ENCODE measurements around the gene COMMD9. TPM values are rescaled to one million over a fixed set of nuclear protein-coding genes. Genes with fewer than 3 reads are reported as not detected.

COMMD9 gene
- total and polyA plus RNA-seq, 2 of the 4 experiments (the other 2 are of a cell fraction): 50.7 to 58.3 TPM

DNA sequence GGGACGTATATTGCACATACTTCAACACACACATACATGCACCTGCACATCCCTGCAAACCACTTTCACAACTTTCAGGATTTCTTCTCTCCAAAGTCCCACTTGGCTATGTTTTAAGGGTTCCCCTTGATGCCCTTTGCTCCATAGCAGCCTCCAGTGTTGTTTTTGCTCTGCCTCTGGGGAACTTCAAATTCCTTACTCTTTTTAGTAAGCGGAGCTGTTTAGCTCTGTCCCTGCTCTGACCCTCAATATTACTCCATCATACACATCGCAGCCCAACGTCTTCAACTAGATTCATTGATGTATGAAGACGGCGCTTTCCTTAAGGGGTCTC is 25.2 kb upstream of the COMMD9 start:
- no peak overlapping the region for H2BK120ac ChIP-seq (ENCODE audit: low read depth, low read length)
- no peaks in the 10 kb centered on the region for H3K79me1 ChIP-seq (ENCODE audit: low read depth in 1 of 2, low read length in 2 of 2)
- H4K8ac ChIP-seq (ENCODE audit: low read depth in 2 of 2, low read length in 2 of 2): no peak overlapping the region
- ChIA-PET CTCF (no interaction called here), POLR2A (ENCODE audit: unreplicated experiment) (no interaction called here)
- in situ Hi-C loops (cut with MboI; ENCODE audit: low sequenced_read_pairs) (no loop called here), intact Hi-C loops (cut with micrococcal nuclease) (no loop called here), dilution Hi-C loops (cut with HindIII; ENCODE audit: low sequenced_read_pairs, unreplicated experiment) (no loop called here)
- H3K9me1 ChIP-seq (ENCODE audit: insufficient read depth, low read length): peaks cover 5% of the 10 kb centered on the region
- peaks cover 47% of the 10 kb centered on the region for H3K27me3 ChIP-seq (ENCODE audit: control insufficient read depth, insufficient read depth, low read length)
- no peak overlapping the region for H4K5ac ChIP-seq (ENCODE audit: low read depth, low read length)
- H3K4me3 ChIP-seq (ENCODE audit: insufficient read depth, low read depth, low read length): no peak overlapping the region
- H2BK5ac ChIP-seq (ENCODE audit: low read depth, low read length, poor library complexity, severe bottlenecking): no peak overlapping the region
- no peak overlapping the region for H3K14ac ChIP-seq (replicated peaks; ENCODE audit: low read depth, low read length)
- BruUV-seq (replicated peaks): no TSS peak
- H3K9me3 ChIP-seq (ENCODE audit: control insufficient read depth, insufficient read depth, low read length): no peaks in the 10 kb centered on the region
- H4K20me1 ChIP-seq (ENCODE audit: insufficient read depth, low read length): 0 out of 2 replicates have a peak, but pooled peaks cover 3% of the 10 kb centered on the region
- peaks cover 5% of the 10 kb centered on the region for H3K4me1 ChIP-seq (ENCODE audit: control insufficient read depth, insufficient read depth, low read length)
- DNase-seq (no peak), ATAC-seq (ENCODE audit: low read depth) (no peak)
- no peaks in the 10 kb centered on the region for H3K36me3 ChIP-seq (ENCODE audit: control insufficient read depth, insufficient read depth, low read length)
- no peak overlapping the region for H2AK5ac ChIP-seq (ENCODE audit: low read depth, low read length)
- H3K56ac ChIP-seq (ENCODE audit: extremely low read depth, insufficient read depth, low read length): no peak overlapping the region
- no peak overlapping the region for H3K4me2 ChIP-seq (ENCODE audit: low read depth, low read length)
- H2BK15ac ChIP-seq (ENCODE audit: low read depth, low read length): no peak overlapping the region
- H4K91ac ChIP-seq (ENCODE audit: insufficient read depth, low read depth, low read length): no peak overlapping the region
- no peak overlapping the region for H3K23ac ChIP-seq (ENCODE audit: low read depth, low read length)
- H2BK20ac ChIP-seq (ENCODE audit: low read depth, low read length): no peak overlapping the region
- no peak overlapping the region for H3K27ac ChIP-seq (ENCODE audit: insufficient read depth, low read length)
- H3K18ac ChIP-seq (ENCODE audit: low read depth, low read length): no peak overlapping the region
- H2AFZ ChIP-seq (replicated peaks; ENCODE audit: low read length, poor library complexity): no peak overlapping the region
- no peak overlapping the region for H3K4ac ChIP-seq (ENCODE audit: low read depth, low read length)
- no peak overlapping the region for H2AK9ac ChIP-seq (replicated peaks; ENCODE audit: low read depth, low read length, poor library complexity)
- TF ChIP-seq RAD21 (IDR thresholded peaks at IDR 0.05; ENCODE audit: low read length): no peak
- TF ChIP-seq, protein P1, sequence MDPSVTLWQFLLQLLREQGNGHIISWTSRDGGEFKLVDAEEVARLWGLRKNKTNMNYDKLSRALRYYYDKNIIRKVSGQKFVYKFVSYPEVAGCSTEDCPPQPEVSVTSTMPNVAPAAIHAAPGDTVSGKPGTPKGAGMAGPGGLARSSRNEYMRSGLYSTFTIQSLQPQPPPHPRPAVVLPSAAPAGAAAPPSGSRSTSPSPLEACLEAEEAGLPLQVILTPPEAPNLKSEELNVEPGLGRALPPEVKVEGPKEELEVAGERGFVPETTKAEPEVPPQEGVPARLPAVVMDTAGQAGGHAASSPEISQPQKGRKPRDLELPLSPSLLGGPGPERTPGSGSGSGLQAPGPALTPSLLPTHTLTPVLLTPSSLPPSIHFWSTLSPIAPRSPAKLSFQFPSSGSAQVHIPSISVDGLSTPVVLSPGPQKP (IDR thresholded peaks at IDR 0.05; ENCODE audit: borderline replicate concordance, low read depth, low read length): no peak
- no peak for TF ChIP-seq MAFK (IDR thresholded peaks at IDR 0.05; ENCODE audit: low read depth, low read length)
- TF ChIP-seq FOS (IDR thresholded peaks at IDR 0.05; ENCODE audit: low read depth, low read length): no peak
- TF ChIP-seq MXI1 (IDR thresholded peaks at IDR 0.05; ENCODE audit: borderline replicate concordance, low read depth, low read length): no peak
- no peak for TF ChIP-seq RCOR1 (IDR thresholded peaks at IDR 0.05; ENCODE audit: insufficient replicate concordance, low read length)
- TF ChIP-seq MAZ (IDR thresholded peaks at IDR 0.05; ENCODE audit: borderline replicate concordance, low read depth, low read length): no peak
- no peak overlapping the region for H3K9ac ChIP-seq (ENCODE audit: low read depth, low read length)
- WGBS, 2 experiments (ENCODE audit: extremely low coverage in 2 of 2, insufficient read length in 1 of 2): 70% methylated on average over 3 of the region's 6 CpGs; no CpG with 5 or more reads in 1 of the 2 experiments
